GM18526 (cell line): ENCODE data around the gene LRRC47.

Experiments used
- POLR2A ChIP-seq: IDR thresholded peaks from 3 replicates; pipeline ENCODE4 v1.6.1; 2011; ENCODE audit not compliant: insufficient read length; ENCODE audit errors: extremely low read depth

LRRC47 gene

DNA sequence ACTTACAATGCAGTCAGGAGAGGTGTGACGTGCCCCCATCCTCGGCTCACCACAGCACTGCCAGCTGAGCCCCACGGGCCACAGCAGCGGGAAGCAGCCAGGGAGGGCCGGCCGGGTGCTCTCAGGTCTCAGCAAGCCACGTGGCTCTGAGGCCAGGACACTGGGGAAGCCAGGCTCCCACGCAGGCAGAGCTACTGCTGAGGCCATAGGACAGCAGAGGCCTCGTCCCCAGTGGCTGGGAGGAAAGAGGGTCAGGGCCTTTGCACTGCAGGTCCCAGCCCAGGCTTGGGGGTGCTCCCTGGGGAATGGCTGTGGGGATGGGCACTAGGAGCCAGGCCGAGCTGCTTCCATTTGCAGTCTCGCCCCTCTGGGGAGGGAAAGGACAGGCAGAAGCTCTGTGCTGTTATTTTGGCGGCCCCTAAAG is 5.8 kb downstream of the LRRC47 start:
- no peak for TF ChIP-seq POLR2A

DNA sequence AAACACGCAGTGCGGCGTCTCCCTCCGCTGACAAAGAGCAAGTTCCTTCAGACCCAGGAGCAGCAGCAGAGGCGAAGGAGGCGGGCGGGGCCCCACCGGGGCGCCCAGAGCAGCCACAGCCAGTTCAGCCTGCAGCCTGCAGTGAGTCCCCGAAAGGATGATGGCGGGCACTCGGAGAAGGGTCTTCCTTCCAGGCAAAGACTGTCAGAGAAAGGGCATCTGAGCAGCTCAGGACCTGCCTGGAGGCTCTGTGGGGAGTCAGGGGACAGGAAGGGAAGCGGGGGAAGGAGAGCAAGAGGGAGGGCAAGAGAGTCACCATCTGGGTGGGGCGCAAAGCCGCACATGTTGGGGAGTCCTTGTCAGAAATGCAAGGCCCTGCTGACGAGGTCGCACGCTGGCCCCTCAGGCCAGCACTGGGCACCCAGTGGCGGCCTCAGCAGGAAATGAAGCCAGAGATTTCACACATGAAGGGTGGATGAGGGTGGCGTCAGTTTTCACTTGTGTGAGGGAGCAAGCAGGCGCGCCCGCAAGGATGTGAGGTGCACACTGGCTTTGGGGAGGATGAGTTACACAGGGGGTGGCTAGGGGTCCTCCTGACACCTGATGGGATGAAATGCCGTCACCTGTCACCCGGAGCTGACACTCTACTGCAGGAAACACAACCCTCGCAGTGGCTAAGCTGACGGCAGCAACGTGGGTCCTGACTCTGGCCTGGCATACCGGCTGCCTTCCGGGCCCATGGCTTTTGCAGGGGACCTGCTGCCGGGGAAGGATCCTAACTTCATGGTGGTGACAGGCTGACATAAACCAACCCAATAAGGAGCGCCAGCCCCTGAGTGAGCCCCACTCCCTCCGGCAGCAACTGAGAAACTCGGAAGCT is 6.6 kb downstream of the LRRC47 start:
- TF ChIP-seq POLR2A = no peak

DNA sequence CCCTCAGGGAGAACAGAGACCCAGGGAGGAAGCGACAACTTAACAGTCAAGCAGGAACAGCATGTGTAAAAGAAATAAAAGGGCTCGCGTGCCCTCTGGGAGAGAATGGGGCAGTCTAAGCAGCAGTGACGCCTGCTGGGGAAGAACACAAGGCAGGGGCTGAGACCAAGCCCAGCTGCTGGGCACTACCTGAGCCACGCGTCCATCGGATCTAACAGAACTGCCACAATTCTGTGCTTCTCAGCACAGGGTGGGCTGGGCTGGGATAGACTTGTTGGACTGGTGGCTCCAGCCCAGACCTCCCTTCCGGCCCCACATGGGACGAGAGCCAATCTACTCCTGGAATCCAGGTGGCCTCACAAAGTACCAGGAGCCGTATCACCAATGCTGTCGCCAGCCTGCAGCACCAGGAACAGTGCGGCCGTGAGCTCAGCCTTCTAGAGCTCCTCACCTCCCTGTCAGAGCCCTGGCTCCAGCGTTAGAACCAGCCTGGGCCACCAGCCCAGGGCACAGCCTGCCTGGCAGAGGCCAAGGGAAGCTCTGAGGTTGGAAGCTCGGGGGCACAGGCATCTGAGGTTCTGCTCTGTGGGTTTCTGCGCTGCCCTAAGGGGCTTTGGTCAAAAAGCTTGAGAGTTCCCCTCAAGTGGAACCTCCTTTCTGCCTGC is 7.4 kb downstream of the LRRC47 start:
- no peak for TF ChIP-seq POLR2A

DNA sequence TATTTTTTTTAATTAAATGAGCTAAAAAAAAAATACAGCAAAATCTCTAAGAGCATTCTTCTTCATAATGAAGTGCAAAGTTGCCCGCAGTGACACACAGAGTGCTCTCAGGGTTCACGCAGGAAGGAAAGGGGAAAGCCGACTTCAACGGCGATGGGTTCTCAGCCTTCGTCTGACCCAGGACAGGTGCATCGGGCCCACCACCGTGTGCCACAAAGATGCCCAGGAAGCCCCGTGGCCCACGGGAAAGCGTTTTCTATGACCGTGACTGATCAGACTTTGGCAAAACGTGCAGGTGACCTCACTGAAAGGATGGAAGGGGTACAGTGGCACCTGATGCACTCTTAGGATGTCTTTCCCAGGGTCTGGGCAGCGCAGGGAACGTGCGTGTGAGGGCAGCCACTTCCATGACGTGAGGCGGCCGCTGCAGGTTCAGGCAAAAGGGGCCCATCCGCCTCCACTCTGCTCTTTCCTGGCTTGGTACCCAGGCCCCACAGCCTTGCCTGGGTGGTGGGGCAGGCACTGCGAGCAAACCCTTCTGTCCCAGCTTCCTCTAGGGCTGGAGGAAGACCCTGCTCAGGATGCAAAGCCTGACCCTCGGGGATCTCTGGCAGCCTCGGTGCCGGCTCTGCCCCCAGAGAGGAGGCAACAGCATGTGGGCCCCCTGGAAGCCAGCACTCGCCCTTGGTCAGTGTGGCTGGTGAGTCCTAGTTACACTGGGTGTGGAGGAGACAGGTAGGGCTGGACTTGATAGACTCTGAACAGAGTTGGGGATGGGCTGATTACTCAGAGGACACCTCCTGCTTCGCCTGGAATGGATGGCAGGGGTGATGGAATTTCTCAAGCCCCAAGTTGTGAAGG is 8.3 kb downstream of the LRRC47 start:
- no peak for TF ChIP-seq POLR2A

DNA sequence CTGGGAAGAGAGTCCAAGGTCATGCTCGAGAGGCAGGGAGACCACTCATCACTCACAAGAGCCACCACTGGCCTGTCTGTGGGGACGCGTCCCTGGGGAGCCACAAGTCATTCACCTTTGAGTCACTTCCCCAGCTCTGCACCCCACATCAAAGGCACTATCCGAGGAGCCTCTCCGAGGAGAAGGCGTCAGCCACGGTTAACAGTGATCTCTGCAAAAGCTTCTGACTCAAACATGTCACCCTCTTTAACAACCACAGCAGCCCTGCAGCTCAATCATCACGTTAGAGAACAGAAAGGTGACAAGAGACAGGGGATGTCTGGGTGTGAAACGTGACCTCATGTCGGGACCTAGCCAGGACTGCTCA is 9.0 kb downstream of the LRRC47 start:
- TF ChIP-seq POLR2A = no peak

DNA sequence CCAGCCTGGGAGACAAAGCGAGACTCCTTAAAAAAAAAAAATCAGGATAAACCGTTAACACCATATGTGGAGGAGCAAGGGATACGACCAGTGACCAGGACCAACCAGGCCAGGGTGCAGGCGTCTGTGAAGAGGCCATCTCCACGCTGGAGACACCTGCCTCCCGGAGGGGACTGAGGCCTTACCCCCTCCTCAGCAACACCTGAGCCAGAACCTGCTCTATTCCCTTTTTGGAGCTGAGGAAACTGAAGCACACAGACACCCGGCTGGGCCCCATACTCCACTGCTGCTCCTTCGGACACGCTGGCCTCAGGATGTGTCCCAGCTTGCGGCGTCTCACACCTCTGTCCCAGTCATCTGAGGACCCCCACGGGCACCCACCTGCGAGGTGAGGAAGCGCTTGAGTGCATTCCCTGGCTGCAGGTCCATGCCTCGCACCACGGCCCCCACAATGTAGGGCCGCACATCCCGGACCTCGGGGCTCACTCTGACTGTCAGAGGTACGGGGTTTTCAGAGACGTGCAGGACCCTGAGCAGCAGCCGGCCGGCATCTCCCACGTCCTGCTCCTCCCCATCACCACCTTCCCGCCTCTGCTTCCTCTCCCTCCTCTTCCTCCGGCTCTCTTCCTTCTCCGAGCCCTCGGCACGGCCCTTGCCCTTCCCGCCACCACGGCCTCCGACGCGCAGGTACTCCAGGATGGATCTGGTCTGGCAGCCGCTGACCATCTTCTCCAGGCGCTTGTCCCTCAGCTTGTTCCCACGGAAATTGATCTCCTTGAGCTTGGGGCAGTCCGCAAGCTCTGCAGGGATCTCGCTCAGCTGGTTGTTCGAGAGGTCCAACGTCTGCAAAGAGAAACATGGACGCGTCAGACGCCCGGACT is 9.6 kb downstream of the LRRC47 start:
- no peak for TF ChIP-seq POLR2A

DNA sequence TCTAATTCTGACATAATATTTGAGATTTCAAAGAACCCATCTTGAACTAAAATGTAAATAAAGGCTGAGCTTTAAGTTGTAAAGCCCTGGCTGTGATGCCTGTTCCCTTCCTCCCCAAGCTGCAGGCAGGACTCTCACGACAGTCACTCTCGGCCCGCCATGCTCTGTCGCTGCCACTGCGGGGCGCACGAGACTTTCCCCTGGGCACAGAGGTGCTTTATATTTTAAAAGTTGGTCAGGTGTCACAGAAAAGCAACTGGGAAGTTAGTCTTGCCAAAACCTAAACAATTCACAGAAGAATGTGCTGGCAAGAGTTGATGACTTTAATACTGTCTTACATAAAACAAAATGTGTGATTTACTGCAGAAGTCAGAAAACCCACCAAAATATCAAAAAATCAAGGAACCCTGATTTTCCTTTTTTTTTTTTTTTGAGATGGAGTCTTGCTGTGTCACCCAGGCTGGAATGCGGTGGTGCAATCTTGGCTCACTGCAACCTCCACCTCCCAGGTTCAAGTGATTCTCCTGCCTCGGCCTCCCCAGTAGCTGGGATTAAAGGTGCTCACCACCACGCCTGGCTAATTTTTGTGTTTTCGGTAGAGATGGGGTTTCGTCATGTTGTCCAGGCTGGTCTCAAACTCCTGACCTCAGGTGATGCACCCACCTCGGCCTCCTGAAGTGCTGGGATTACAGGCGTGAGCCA is 10.7 kb downstream of the LRRC47 start:
- no peak for TF ChIP-seq POLR2A

DNA sequence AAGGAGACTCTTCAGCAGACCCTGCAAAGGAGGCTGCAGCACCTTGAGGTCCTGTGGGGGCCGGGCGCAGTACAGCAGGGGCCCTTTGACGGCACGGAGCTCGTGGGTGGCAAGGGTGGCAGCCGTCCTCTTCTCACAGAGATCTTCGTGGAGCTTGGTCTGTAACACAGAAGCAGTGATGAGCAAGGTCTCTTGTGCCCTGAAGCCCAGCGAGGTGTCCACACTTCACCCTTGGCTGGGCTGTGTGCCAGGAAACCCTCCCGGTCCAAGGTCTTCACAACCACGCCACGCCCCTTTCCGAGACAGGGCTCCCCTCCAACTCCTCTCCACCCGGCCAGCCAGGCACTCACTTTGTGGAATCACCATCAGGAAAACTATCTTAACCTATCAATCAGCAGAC is 11.3 kb downstream of the LRRC47 start:
- TF ChIP-seq POLR2A = no peak

DNA sequence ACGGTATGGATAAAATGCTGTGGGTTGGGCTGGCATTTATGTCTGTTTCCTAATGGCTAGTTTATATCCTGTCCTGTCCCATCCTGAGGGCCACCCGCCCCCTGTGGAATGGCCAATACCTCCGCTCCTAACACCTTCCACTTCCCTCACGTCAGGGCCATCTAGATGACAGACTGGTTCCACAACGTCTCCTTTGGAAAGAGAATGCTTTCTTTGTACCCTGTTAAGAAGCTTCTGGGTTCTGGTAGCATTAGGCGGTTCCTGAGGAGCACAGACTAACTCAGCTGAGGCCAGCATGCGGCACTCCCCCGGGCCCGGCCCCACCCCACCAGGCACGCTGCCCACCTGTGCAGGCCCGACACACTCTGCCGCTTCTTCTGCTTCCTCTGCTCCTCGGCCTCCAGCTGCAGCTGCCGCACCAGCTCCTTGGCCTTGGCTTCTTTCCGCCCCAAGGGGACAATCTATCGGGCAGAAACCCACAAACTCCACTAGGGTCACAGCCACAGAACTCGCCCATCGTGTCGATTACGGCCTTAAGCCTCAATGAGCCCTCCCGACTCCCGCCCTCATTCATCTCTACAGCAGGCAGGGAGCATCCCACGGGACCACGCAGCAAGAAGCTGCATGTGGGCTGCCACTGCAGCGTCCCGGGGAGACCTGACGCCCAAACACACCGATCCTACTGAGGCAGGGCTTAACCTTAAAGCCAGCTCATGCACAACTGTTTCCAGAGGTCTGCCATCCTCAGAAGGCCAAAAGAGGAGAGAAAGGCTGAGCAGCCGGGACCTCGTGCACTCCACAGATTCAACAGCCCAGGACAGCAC is 12.4 kb downstream of the LRRC47 start:
- TF ChIP-seq POLR2A = no peak

DNA sequence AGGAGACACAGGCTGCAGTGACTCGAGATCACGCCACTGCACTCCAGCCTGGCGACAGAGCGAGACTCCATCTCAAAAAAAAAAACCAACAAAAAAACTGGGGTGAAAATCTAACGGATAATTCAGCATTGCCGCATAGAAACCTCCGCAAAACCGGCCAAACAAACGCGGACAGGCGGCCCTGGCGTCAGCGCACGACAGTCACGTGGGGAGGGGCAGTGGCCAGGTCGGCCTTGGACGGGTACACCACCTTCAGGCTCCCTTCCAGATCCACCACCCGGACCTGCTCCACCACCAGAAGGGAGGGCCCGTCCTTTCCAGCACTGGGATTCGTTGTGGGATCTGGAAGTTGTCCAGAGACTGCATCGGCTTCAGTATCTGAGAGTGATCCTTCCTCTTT is 15.4 kb downstream of the LRRC47 start:
- TF ChIP-seq POLR2A = no peak

DNA sequence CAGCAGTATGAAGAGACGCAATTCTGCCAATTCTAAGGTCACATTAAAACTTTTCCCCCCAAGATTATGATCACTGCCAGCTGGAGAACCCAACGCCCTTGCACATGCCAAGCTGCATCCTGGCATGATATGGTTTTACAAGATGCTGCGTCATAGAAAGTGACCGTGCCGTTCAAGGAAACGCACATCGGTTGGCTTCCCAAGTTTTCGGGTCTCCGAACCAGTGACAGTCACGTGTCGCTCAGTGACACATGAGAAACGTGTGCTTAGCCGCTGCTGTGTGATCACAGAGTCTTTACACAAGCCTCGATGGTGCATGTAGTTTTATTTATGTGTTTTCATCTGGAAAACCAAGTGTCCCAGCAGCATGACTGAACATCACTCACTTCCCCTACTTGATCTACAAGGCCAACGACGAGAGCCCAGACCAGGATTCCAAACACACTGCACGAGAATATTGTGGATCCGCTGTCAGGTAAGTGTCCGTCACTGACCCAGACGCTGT is 16.3 kb downstream of the LRRC47 start:
- no peak for TF ChIP-seq POLR2A

DNA sequence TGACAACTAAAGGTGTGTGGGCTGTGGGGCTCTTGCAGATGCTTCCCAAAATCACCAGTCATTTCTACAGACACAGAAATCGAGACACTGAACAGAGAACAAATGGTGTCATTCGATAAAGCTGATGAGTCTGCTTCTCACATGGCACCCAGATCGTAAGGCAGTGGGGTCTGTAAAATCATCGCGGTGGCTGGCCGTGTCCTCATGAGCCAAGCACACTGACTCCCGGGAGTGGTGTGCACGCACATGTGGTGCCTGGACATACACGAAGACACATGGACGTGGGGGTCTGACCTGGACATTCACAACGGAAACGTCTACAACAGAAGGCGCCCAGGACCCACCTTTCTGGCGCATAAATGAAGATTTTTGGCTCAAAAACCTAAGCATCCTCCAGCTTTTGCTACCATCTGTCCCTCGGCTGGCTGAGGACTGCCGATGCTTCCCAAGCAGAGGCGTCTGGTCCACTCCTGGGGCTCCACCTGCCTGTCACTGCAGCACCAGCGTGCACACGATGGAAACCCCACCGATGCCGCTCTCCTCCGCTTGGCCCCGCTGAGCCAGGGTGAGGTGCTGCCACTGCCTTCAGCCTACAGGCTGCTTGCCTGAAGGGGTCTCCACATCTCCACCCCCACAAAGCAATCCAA is 16.9 kb downstream of the LRRC47 start:
- no peak for TF ChIP-seq POLR2A
